ENCODE measurements around the gene ACSL3.

ACSL3 gene

GRCh38 chr2:222884805-222885424, 24.1 kb downstream of the ACSL3 start:
- H3K4me3 ChIP-seq (ENCODE audit: low read depth, low read length), result no peak overlapping the region
- in situ Hi-C loops (cut with HindIII; ENCODE audit: low sequenced_read_pairs), result no loop called here
- TF ChIP-seq CTCF (IDR thresholded peaks at IDR 0.05; ENCODE audit: low read depth, low read length, missing control alignments), result no peak
- DNase-seq (ENCODE audit: low read depth), result no peak

- H3K4me3 ChIP-seq (ENCODE audit: low read depth, low read length), result no peak overlapping the region
- in situ Hi-C loops (cut with HindIII; ENCODE audit: low sequenced_read_pairs), result no loop called here
- no peak for DNase-seq (ENCODE audit: low read depth)
- no peak for TF ChIP-seq CTCF (IDR thresholded peaks at IDR 0.05; ENCODE audit: low read depth, low read length, missing control alignments)
Measured at GRCh38 chr2:222887124-222887523, 26.3 kb downstream of the ACSL3 start.

GRCh38 chr2:222888716-222889115, 27.9 kb downstream of the ACSL3 start:
- in situ Hi-C loops (cut with HindIII; ENCODE audit: low sequenced_read_pairs), result no loop called here
- TF ChIP-seq CTCF (IDR thresholded peaks at IDR 0.05; ENCODE audit: low read depth, low read length, missing control alignments), result no peak
- DNase-seq (ENCODE audit: low read depth), result no peak
- H3K4me3 ChIP-seq (ENCODE audit: low read depth, low read length), result no peak overlapping the region

GRCh38 chr2:222891890-222892289, 31.1 kb downstream of the ACSL3 start:
- H3K4me3 ChIP-seq (ENCODE audit: low read depth, low read length), result no peak overlapping the region
- no peak for TF ChIP-seq CTCF (IDR thresholded peaks at IDR 0.05; ENCODE audit: low read depth, low read length, missing control alignments)
- no peak for DNase-seq (ENCODE audit: low read depth)
- in situ Hi-C loops (cut with HindIII; ENCODE audit: low sequenced_read_pairs), result no loop called here

- in situ Hi-C loops (cut with HindIII; ENCODE audit: low sequenced_read_pairs), result no loop called here
- DNase-seq (ENCODE audit: low read depth), result no peak
- H3K4me3 ChIP-seq (ENCODE audit: low read depth, low read length), result no peak overlapping the region
- no peak for TF ChIP-seq CTCF (IDR thresholded peaks at IDR 0.05; ENCODE audit: low read depth, low read length, missing control alignments)
Measured at GRCh38 chr2:222892321-222892720, 31.5 kb downstream of the ACSL3 start.

GRCh38 chr2:222892761-222893160, 31.9 kb downstream of the ACSL3 start:
- in situ Hi-C loops (cut with HindIII; ENCODE audit: low sequenced_read_pairs), result no loop called here

More at GRCh38 chr2:222892761-222893160, 31.9 kb downstream of the ACSL3 start:
- TF ChIP-seq CTCF (IDR thresholded peaks at IDR 0.05; ENCODE audit: low read depth, low read length, missing control alignments), result no peak
- no peak for DNase-seq (ENCODE audit: low read depth)
- no peak overlapping the region for H3K4me3 ChIP-seq (ENCODE audit: low read depth, low read length)
